GM19324 (cell line): ENCODE data around the gene PHF2.
"Not testable (repeated sequence)": the region's sequence is repeated elsewhere in the genome, so short reads cannot be mapped to it uniquely, and the experiment has no call there.

ENCODE experiments used
- ATAC-seq: cut with Tn5 transposase; IDR thresholded peaks from one replicate; pipeline ENCODE4 v1.9.1; 2021; ENCODE audit warnings: mild to moderate bottlenecking, moderate library complexity; ENCODE audit not compliant: unreplicated experiment, low FRiP score

The PHF2 gene

GRCh38 chr9:93662016-93662638 lies 85.7 kb downstream of the PHF2 start:
- ATAC-seq: no peak

- no peak for ATAC-seq
Observed at GRCh38 chr9:93662952-93663572, 86.7 kb downstream of the PHF2 start.

GRCh38 chr9:93663877-93664548 lies 87.6 kb downstream of the PHF2 start:
- no peak for ATAC-seq

- no peak for ATAC-seq
Observed at GRCh38 chr9:93664549-93665120, 88.3 kb downstream of the PHF2 start.

- ATAC-seq: no peak
Observed at GRCh38 chr9:93665128-93665636, 88.8 kb downstream of the PHF2 start.

GRCh38 chr9:93665637-93666438 lies 89.5 kb downstream of the PHF2 start:
- no peak for ATAC-seq

GRCh38 chr9:93666439-93666784 lies 90.0 kb downstream of the PHF2 start:
- ATAC-seq: not testable (repeated sequence)

GRCh38 chr9:93667006-93667405 lies 90.6 kb downstream of the PHF2 start:
- no peak for ATAC-seq

GRCh38 chr9:93667627-93668026 lies 91.2 kb downstream of the PHF2 start:
- ATAC-seq: no peak

- no peak for ATAC-seq
Observed at GRCh38 chr9:93668261-93668871, 92.0 kb downstream of the PHF2 start.

- no peak for ATAC-seq
Observed at GRCh38 chr9:93669116-93669957, 93.0 kb downstream of the PHF2 start.

GRCh38 chr9:93669958-93670207 lies 93.5 kb downstream of the PHF2 start:
- ATAC-seq: no peak

- no peak for ATAC-seq
Observed at GRCh38 chr9:93670208-93671019, 94.0 kb downstream of the PHF2 start.

- no peak for ATAC-seq
Observed at GRCh38 chr9:93671020-93671338, 94.6 kb downstream of the PHF2 start.

GRCh38 chr9:93672330-93673020 lies 96.1 kb downstream of the PHF2 start:
- not testable (repeated sequence) for ATAC-seq

GRCh38 chr9:93673021-93673838 lies 96.8 kb downstream of the PHF2 start:
- no peak for ATAC-seq

GRCh38 chr9:93673839-93674334 lies 97.5 kb downstream of the PHF2 start:
- no peak for ATAC-seq
